Measurements from ENCODE around the gene TMEM233. TPM values are rescaled to one million over a fixed set of nuclear protein-coding genes. Genes with fewer than 3 reads are reported as not detected.

TMEM233 gene
- total and polyA plus RNA-seq, 7 donors: 11.6 to 125 (median 69.7) TPM

DNA sequence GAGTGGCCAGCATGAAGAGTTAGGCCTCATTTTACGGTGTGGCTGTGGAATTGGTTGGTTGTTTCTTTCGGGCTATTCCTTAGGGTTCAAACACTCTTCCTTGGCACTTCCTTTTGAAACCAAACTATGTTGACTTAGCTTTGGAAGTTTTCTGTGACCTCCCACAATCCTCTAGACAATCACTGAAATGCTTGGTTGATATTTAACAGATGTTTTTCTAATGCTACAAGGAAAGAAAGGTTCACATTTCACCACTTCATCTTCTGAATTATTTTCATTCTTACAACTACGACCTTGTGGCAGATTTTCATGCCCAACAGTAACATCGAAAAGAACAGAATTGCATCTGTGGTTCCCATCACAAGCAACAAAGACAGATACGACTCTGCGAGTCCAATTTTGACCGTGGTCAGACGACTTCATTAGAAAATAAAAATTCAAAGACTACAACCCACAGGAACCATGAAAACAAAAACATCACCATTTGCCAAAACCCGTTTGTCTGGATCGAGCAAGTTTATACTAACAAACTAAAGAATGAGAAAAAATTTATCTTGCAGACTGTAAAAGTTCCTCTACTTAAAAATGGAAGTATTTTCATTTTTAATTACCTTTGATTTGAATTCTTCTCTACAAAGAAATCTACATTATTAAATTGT lies 91.3 kb downstream of the TMEM233 start:
- ATAC-seq: no peak
- intact Hi-C loops (cut with DNase I): no loop called here
- peaks cover 4 to 27% of the 10 kb centered on the region in 2 donors for H3K36me3 ChIP-seq (ENCODE audit: insufficient read depth in 1 of 2, low read depth in 1 of 2)
- WGBS, 3 donors: 28 to 44% (median 31%) methylated on average over 10 of the region's 10 CpGs
- H3K27me3 ChIP-seq (ENCODE audit: insufficient read depth in 3 of 3, low read length in 2 of 3): no peaks in the 10 kb centered on the region
- DNase-seq: no peak
- TF ChIP-seq, protein P1, sequence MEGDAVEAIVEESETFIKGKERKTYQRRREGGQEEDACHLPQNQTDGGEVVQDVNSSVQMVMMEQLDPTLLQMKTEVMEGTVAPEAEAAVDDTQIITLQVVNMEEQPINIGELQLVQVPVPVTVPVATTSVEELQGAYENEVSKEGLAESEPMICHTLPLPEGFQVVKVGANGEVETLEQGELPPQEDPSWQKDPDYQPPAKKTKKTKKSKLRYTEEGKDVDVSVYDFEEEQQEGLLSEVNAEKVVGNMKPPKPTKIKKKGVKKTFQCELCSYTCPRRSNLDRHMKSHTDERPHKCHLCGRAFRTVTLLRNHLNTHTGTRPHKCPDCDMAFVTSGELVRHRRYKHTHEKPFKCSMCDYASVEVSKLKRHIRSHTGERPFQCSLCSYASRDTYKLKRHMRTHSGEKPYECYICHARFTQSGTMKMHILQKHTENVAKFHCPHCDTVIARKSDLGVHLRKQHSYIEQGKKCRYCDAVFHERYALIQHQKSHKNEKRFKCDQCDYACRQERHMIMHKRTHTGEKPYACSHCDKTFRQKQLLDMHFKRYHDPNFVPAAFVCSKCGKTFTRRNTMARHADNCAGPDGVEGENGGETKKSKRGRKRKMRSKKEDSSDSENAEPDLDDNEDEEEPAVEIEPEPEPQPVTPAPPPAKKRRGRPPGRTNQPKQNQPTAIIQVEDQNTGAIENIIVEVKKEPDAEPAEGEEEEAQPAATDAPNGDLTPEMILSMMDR (IDR thresholded peaks at IDR 0.05): no peak
- H3K9me3 ChIP-seq: no peaks in the 10 kb centered on the region
- no peak overlapping the region for H3K4me3 ChIP-seq
- H3K4me1 ChIP-seq: peaks cover 6% of the 10 kb centered on the region
- no peak overlapping the region for H3K27ac ChIP-seq

- H3K4me3 ChIP-seq: no peak overlapping the region
- no peaks in the 10 kb centered on the region for H3K27me3 ChIP-seq (ENCODE audit: insufficient read depth in 3 of 3, low read length in 2 of 3)
- no peak for ATAC-seq
- peaks cover 6% of the 10 kb centered on the region for H3K4me1 ChIP-seq
- no peak for DNase-seq
- intact Hi-C loops (cut with DNase I): no loop called here
- 43 to 56% (median 49%) methylated on average over 4 of the region's 4 CpGs for WGBS, 3 donors
- H3K27ac ChIP-seq: no peak overlapping the region
- TF ChIP-seq, protein P1 (IDR thresholded peaks at IDR 0.05): no peak
- H3K36me3 ChIP-seq (ENCODE audit: insufficient read depth in 1 of 2, low read depth in 1 of 2): peaks cover 0 to 21% of the 10 kb centered on the region in 2 donors
- H3K9me3 ChIP-seq: no peaks in the 10 kb centered on the region
Measured at GRCh38 chr12:119685375-119685774, 91.8 kb downstream of the TMEM233 start.

DNA sequence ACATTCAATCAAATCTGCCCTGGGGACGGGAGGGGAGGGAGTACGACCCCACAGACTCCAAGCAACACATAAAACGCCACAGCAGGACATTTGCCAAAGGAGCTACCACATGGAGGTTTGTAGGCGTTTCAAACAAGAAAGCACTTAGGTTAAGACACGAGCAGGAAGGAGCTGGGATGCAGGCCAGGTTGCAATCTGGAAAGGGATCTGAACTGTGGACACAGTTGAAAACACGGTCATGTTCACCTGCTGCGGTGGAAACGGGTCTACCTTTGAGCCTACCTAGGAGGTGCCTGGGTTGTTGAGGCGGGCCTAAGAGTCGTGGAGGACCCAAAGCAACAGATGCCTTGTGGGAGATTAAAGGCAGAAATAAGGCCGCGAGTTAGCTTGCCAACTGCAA lies 92.8 kb downstream of the TMEM233 start:
- intact Hi-C loops (cut with DNase I): no loop called here
- H3K4me3 ChIP-seq: no peak overlapping the region
- no peaks in the 10 kb centered on the region for H3K9me3 ChIP-seq
- peaks cover 6% of the 10 kb centered on the region for H3K4me1 ChIP-seq
- DNase-seq: no peak
- no peaks in the 10 kb centered on the region for H3K27me3 ChIP-seq (ENCODE audit: insufficient read depth in 3 of 3, low read length in 2 of 3)
- WGBS, 3 donors: 68 to 73% (median 71%) methylated on average over 12 of the region's 12 CpGs
- peaks cover 0 to 12% of the 10 kb centered on the region in 2 donors for H3K36me3 ChIP-seq (ENCODE audit: insufficient read depth in 1 of 2, low read depth in 1 of 2)
- ATAC-seq: no peak
- TF ChIP-seq, protein P1 (IDR thresholded peaks at IDR 0.05): no peak
- H3K27ac ChIP-seq: no peak overlapping the region

- peaks cover 6% of the 10 kb centered on the region for H3K4me1 ChIP-seq
- ATAC-seq: no peak
- no peak for DNase-seq
- H3K9me3 ChIP-seq: no peaks in the 10 kb centered on the region
- H3K4me3 ChIP-seq: no peak overlapping the region
- peaks cover 0 to 7% of the 10 kb centered on the region in 2 donors for H3K36me3 ChIP-seq (ENCODE audit: insufficient read depth in 1 of 2, low read depth in 1 of 2)
- intact Hi-C loops (cut with DNase I): no loop called here
- TF ChIP-seq, protein P1 (IDR thresholded peaks at IDR 0.05): no peak
- WGBS, 3 donors: 65 to 69% (median 66%) methylated on average over 13 of the region's 13 CpGs
- no peaks in the 10 kb centered on the region for H3K27me3 ChIP-seq (ENCODE audit: insufficient read depth in 3 of 3, low read length in 2 of 3)
- H3K27ac ChIP-seq: no peak overlapping the region
Measured at GRCh38 chr12:119686776-119687175, 93.2 kb downstream of the TMEM233 start.

DNA sequence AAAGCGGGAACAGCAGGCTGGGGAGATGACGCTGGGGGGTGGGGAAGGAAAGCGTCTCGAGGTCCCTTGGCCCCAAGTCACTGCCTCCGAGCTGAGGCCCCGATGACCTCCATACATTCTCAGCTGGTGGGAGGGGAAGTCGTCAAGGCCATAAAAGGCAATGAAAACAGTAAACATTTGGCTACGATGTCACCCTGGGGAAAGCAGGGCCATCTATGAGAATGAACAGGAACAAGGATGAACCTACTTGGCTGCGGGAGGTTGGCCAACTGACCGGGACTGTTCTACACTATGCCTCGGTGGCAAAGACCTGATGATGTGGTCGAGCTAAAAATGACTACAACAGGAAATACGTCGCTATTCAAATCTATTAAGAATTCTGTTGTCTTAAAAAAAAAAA lies 93.8 kb downstream of the TMEM233 start:
- DNase-seq: no peak
- intact Hi-C loops (cut with DNase I): no loop called here
- H3K4me3 ChIP-seq: no peak overlapping the region
- WGBS, 3 donors: 50 to 61% (median 57%) methylated on average over 14 of the region's 14 CpGs
- peaks cover 3% of the 10 kb centered on the region for H3K4me1 ChIP-seq
- ATAC-seq: no peak
- no peak overlapping the region for H3K27ac ChIP-seq
- no peaks in the 10 kb centered on the region for H3K27me3 ChIP-seq (ENCODE audit: insufficient read depth in 3 of 3, low read length in 2 of 3)
- TF ChIP-seq, protein P1 (IDR thresholded peaks at IDR 0.05): no peak
- peaks cover 0 to 1% of the 10 kb centered on the region in 2 donors for H3K36me3 ChIP-seq (ENCODE audit: insufficient read depth in 1 of 2, low read depth in 1 of 2)
- H3K9me3 ChIP-seq: no peaks in the 10 kb centered on the region

Measured in psoas muscle (tissue), 8 donors.